Naive thymus-derived CD4-positive, alpha-beta T cell (primary cell): ENCODE results near the gene SSTR3. TPM values are rescaled to one million over a fixed set of nuclear protein-coding genes. Genes with fewer than 3 reads are reported as not detected.

Experiments used
- ATAC-seq: fragments of 150-1000 bp; cut with Tn5 transposase; 2 replicates; pipeline ENCODE4 v1.10.0; 2021; ENCODE audit warnings: mild to moderate bottlenecking, moderate library complexity
- CTCF ChIA-PET: fragments of 350-600 bp; sonication (Branson Sonifier 250); formaldehyde crosslinking; loops from one replicate; lab custom pipeline; 2021; ENCODE audit warnings: antibody characterized with exemption; lab: Charles Lee
- POLR2A ChIA-PET: fragments of 350-600 bp; sonication (Branson Sonifier 250); formaldehyde crosslinking; loops from one replicate; lab custom pipeline; 2021; ENCODE audit warnings: antibody characterized with exemption, inconsistent platforms; lab: Charles Lee
- DNase-seq, 9 donors: peaks; one replicate each; pipeline versions ENCODE4 v3.0.0 to v3.0.0-alpha.2; 2020 to 2022; ENCODE audit warnings: mixed read lengths in 1 of 9
- H3K27ac ChIP-seq: one replicate; pipeline ENCODE4 v1.7.0; 2013; ENCODE audit warnings: mild to moderate bottlenecking, low read depth, low read length, moderate library complexity
- H3K27me3 ChIP-seq, 2 donors: one replicate each; pipeline ENCODE4 v1.7.0; 2013; ENCODE audit warnings: low read length in 2 of 2, mild to moderate bottlenecking in 2 of 2, moderate library complexity in 2 of 2; ENCODE audit not compliant: control insufficient read depth in 2 of 2, insufficient read depth in 2 of 2
- H3K36me3 ChIP-seq, 3 experiments: 1 replicate in 2 of 3; 2 replicates in 1 of 3; pipeline ENCODE4 v1.7.0; 2013; ENCODE audit warnings: low read length in 3 of 3, mild to moderate bottlenecking in 3 of 3, moderate library complexity in 1 of 3; ENCODE audit not compliant: insufficient read depth in 3 of 3, control insufficient read depth in 2 of 3
- H3K4me1 ChIP-seq, 2 donors: one replicate each; pipeline ENCODE4 v1.7.0; 2013; ENCODE audit warnings: low read length in 2 of 2, mild to moderate bottlenecking in 2 of 2, moderate library complexity in 1 of 2; ENCODE audit not compliant: control insufficient read depth in 2 of 2, insufficient read depth in 2 of 2
- H3K4me3 ChIP-seq: 2 replicates; pipeline ENCODE4 v1.7.0; 2013; ENCODE audit warnings: mild to moderate bottlenecking, low read length
- H3K9me3 ChIP-seq, 3 experiments: 1 replicate in 2 of 3; 2 replicates in 1 of 3; pipeline ENCODE4 v1.7.0; 2013; ENCODE audit warnings: low read length in 3 of 3; ENCODE audit not compliant: control insufficient read depth in 2 of 3
- H3K27ac Mint-ChIP-seq, 9 donors: one replicate each; pipeline ENCODE4 v1.8.0; 2020 to 2022; ENCODE audit warnings: mixed read lengths in 9 of 9, mild to moderate bottlenecking in 8 of 9, moderate library complexity in 5 of 9, inconsistent platforms in 2 of 9
- H3K27me3 Mint-ChIP-seq, 5 donors: one replicate each; pipeline ENCODE4 v1.8.0; 2021 to 2022; ENCODE audit warnings: mixed read lengths in 5 of 5, mild to moderate bottlenecking in 1 of 5
- H3K36me3 Mint-ChIP-seq, 5 donors: one replicate each; pipeline ENCODE4 v1.8.0; 2020 to 2022; ENCODE audit warnings: mixed read lengths in 5 of 5, mild to moderate bottlenecking in 3 of 5, inconsistent platforms in 1 of 5
- H3K4me1 Mint-ChIP-seq, 7 donors: one replicate each; pipeline ENCODE4 v1.8.0; 2020 to 2022; ENCODE audit warnings: mixed read lengths in 7 of 7, mild to moderate bottlenecking in 3 of 7, inconsistent platforms in 1 of 7
- H3K4me3 Mint-ChIP-seq, 10 donors: one replicate each; pipeline ENCODE4 v1.8.0; 2020 to 2022; ENCODE audit warnings: mild to moderate bottlenecking in 10 of 10, mixed read lengths in 10 of 10, moderate library complexity in 6 of 10, inconsistent platforms in 2 of 10
- H3K9me3 Mint-ChIP-seq, 11 donors: one replicate each; pipeline ENCODE4 v1.8.0; 2020 to 2022; ENCODE audit warnings: mixed read lengths in 11 of 11, mild to moderate bottlenecking in 4 of 11, inconsistent platforms in 1 of 11, moderate library complexity in 1 of 11
- intact Hi-C, 2 donors: fragments of 100-400 bp; cut with micrococcal nuclease; formaldehyde crosslinking; loops; one replicate each; pipeline ENCODE4 v1.15.1; 2023
- polyA plus RNA-seq, 2 donors: library from polyadenylated mRNA; unstranded; fragments of 300-500 nt; fragmentation: Illumina TruSeq; gene quantifications; one replicate each; pipeline ENCODE4 v1.2.3, GENCODE V29; 2021
- total RNA-seq, 6 experiments: library from RNA in 5 of 6; stranded (reverse) in 5 of 6; gene quantifications; 1 replicate in 5 of 6; 2 replicates in 1 of 6; pipeline ENCODE4 v1.2.3 and lab custom pipeline; 2021 to 2026

Gene SSTR3
- total and polyA plus RNA-seq, 7 experiments from 2014 or later: 3.9 to 30.4 (median 6.4) TPM

DNA sequence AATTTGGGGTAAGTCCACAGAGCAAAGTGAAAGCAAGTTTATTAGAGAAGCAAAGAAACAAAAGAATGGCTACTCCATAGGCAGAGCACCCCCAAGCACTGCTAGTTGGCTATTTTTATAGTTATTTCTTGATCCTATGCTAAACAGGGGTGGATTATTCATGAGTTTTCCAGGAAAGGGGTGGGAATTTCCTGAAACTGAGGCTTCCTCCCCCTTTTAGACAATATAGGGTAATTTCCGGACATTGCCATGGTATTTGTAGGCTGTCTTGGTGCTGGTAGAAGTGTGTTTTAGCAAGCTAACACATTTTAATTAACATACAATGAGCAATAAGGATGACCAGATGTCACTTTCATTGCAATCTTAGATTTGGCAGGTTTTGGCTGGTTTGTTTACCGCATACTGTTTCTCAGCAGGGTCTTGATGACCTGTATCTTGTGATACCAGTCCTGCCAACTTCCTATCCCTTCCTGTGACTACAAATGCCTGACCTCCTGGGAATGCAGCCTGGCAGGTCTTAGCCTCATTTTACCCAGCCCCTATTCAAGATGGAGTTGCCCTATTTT lies 23.3 kb downstream of the SSTR3 start:
- no peaks in the 10 kb centered on the region for H3K36me3 ChIP-seq
- H3K27ac ChIP-seq: no peak overlapping the region
- Mint-ChIP-seq H3K9me3 (no peaks in the 10 kb centered on the region), H3K4me3 (peak overlapping the region in 1 of 10 donors; percentile 9), H3K27me3 (no peaks in the 10 kb centered on the region), H3K4me1 (peaks cover 28 to 63% (median 29%) of the 10 kb centered on the region in 7 donors), H3K27ac (peak overlapping the region in 1 of 9 donors; percentile 31), H3K36me3 (peaks cover 0 to 15% (median 4%) of the 10 kb centered on the region in 5 donors)
- no peak for ATAC-seq
- ChIA-PET CTCF (interaction anchor here (0.8 kb wide), 1 partner anchor 40 kb away, joined by 3 read pairs; no protein-coding TSS in a partner anchor), POLR2A (interaction anchor here (0.7 to 1.3 kb wide), 3 partner anchors 11 to 33 kb away, joined by 3 to 5 read pairs (median 4); no protein-coding TSS in a partner anchor)
- intact Hi-C loops: no loop called here
- peaks cover 25 to 65% of the 10 kb centered on the region in 2 donors for H3K4me1 ChIP-seq
- no peak overlapping the region for H3K4me3 ChIP-seq
- no peaks in the 10 kb centered on the region for H3K27me3 ChIP-seq
- DNase-seq: no peak
- H3K9me3 ChIP-seq: no peaks in the 10 kb centered on the region

- Histone ChIP-seq H3K36me3 (no peaks in the 10 kb centered on the region), H3K4me1 (peaks cover 16 to 65% of the 10 kb centered on the region in 2 donors), H3K4me3 (no peak within 1 kb of the TSS), H3K27me3 (no peaks in the 10 kb centered on the region), H3K9me3 (no peaks in the 10 kb centered on the region), H3K27ac (no peak within 1 kb of the TSS)
- no peaks in the 10 kb centered on the region for H3K9me3 Mint-ChIP-seq
- ChIA-PET CTCF (interaction anchor here (0.6 to 1.6 kb wide), 2 partner anchors 10 to 23 kb away, joined by 3 to 6 read pairs; no protein-coding TSS in a partner anchor), POLR2A (no interaction called here)
- intact Hi-C loops: no loop called here
- no peak within 1 kb of the TSS for H3K4me3 Mint-ChIP-seq
- H3K27ac Mint-ChIP-seq: peak within 1 kb of the TSS in 5 of 9 donors; percentile 10 to 92 (median 54)
- H3K27me3 Mint-ChIP-seq: no peaks in the 10 kb centered on the region
- peaks cover 19 to 59% (median 30%) of the 10 kb centered on the region in 7 donors for H3K4me1 Mint-ChIP-seq
- peaks cover 0 to 13% (median 4%) of the 10 kb centered on the region in 5 donors for H3K36me3 Mint-ChIP-seq
- ATAC-seq: no peak
- no peak for DNase-seq
These were observed 24.2 kb downstream of the SSTR3 start, which contains the start of gene C1QTNF6 for GRCh38 chr22:37187891-37188761. Gene C1QTNF6 (minus strand): TSS chr22:37188247. CDS start chr22:37188213, 34 bp downstream.

DNA sequence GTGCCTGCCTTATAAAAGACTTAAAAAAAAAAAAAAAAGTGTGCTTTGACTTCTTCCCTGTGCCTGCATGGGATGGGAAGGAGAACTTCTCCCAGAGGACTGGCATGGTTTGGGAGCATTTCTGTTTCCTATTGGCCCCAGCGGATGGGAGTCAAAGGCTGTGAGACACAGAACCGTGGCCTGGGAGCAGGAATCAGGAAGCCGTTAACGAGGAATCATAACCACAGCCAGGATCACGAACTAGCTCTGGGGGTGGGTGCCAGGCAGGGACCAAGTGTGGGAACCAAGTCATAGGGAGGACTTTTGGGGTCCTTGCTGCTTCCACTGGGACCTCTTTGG lies 24.8 kb downstream of the SSTR3 start:
- ChIA-PET CTCF (interaction anchor here (0.6 to 1.6 kb wide), 2 partner anchors 10 to 22 kb away, joined by 3 to 6 read pairs; no protein-coding TSS in a partner anchor), POLR2A (no interaction called here)
- no peak for DNase-seq
- no peaks in the 10 kb centered on the region for H3K27me3 ChIP-seq
- intact Hi-C loops: no loop called here
- H3K4me3 ChIP-seq: no peak overlapping the region
- H3K36me3 Mint-ChIP-seq: peaks cover 0 to 13% (median 4%) of the 10 kb centered on the region in 5 donors
- H3K4me3 Mint-ChIP-seq: no peak overlapping the region
- no peaks in the 10 kb centered on the region for H3K9me3 ChIP-seq
- peak overlapping the region in 3 of 9 donors; percentile 3 to 92 (median 88) for H3K27ac Mint-ChIP-seq
- no peaks in the 10 kb centered on the region for H3K9me3 Mint-ChIP-seq
- H3K36me3 ChIP-seq: no peaks in the 10 kb centered on the region
- no peak overlapping the region for H3K27ac ChIP-seq
- peaks cover 13 to 53% (median 28%) of the 10 kb centered on the region in 7 donors for H3K4me1 Mint-ChIP-seq
- peaks cover 14 to 63% of the 10 kb centered on the region in 2 donors for H3K4me1 ChIP-seq
- ATAC-seq: no peak
- H3K27me3 Mint-ChIP-seq: no peaks in the 10 kb centered on the region

DNA sequence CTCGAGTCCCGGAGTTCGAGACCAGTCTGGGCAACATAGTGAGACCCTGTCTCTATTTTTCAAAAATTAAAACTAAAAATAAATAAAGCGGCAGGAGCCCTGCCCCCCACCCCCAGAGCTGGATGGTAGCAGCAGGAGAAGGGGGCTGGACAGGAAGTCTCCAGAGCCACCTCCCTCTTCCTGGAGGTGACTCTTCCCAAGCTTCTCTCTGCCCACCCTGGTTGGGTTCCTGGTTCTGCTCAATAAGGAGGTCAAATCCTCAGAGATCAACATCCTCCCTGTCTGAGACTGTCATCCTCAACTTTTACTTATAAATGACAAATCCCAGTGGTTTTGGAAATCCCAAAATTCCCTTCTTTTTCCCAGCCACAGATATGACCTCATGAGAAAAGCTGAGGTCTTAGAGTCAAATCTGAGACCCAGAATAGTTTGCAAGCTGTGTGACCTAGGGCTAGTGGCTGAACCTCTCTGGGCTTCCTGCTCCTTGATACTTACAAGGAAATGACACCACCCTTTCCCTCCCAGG lies 25.2 kb downstream of the SSTR3 start:
- peak overlapping the region in 1 of 10 donors; percentile 80 for H3K4me3 Mint-ChIP-seq
- POLR2A ChIA-PET: no interaction called here
- no peaks in the 10 kb centered on the region for H3K9me3 ChIP-seq
- no peaks in the 10 kb centered on the region for H3K36me3 ChIP-seq
- no peaks in the 10 kb centered on the region for H3K9me3 Mint-ChIP-seq
- H3K4me3 ChIP-seq: peak overlapping the region; percentile 7
- peaks cover 11 to 51% (median 27%) of the 10 kb centered on the region in 7 donors for H3K4me1 Mint-ChIP-seq
- peaks cover 0 to 13% (median 4%) of the 10 kb centered on the region in 5 donors for H3K36me3 Mint-ChIP-seq
- peak overlapping the region in 4 of 9 donors; percentile 10 to 92 (median 76) for H3K27ac Mint-ChIP-seq
- no peaks in the 10 kb centered on the region for H3K27me3 ChIP-seq
- CTCF ChIA-PET: interaction anchor here (0.6 to 1.6 kb wide), 2 partner anchors 11 to 22 kb away, joined by 3 to 6 read pairs; no protein-coding TSS in a partner anchor
- H3K27me3 Mint-ChIP-seq: no peaks in the 10 kb centered on the region
- no peak overlapping the region for H3K27ac ChIP-seq
- peaks cover 14 to 63% of the 10 kb centered on the region in 2 donors for H3K4me1 ChIP-seq
- DNase-seq: no peak
- no peak for ATAC-seq
- intact Hi-C loops: loop anchor here in 1 of 2 donors (1.0 kb wide), 1 partner anchor 7 kb away; no protein-coding TSS in a partner anchor

DNA sequence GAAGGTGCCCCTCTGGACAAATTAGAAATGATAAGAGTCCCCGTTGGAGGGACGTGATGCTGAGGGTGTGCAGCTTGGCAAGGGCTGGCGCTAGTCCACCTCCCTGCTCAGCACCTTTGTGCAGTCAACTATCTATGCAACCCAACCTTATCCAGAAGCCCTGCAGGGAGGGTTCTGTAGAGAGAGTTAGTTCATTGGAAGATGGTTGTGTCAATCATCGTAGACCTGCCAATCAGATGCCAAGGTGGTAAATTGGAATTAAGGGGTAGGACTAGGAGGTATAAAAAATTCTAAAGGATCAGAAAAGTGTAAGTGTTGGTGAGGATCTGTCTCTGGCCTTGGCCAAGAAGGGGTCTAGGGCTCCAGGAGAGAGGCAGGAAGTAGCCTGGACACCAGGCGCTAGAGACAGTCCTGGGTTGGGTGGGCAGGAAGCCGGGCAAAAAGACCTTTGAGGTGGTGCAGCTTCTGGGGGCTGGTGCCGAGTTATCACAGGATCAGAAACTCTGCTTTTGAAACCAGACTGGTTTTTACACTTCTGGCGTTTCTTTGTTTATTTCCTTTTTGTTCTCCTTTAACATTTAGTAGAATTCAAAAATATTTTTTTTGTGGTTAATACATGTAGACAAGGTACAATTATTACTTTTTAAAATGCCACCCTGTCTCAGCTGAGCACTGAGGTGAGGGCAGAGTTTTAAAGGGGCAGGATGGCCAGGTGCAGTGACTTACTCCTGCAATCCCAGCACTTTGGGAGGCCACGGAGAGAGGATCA lies 25.9 kb downstream of the SSTR3 start:
- no peaks in the 10 kb centered on the region for H3K27me3 Mint-ChIP-seq
- intact Hi-C loops: loop anchor here in 1 of 2 donors (1.0 kb wide), 1 partner anchor 8 kb away; no protein-coding TSS in a partner anchor
- CTCF ChIA-PET: interaction anchor here (1.6 kb wide), 1 partner anchor 21 kb away, joined by 6 read pairs; no protein-coding TSS in a partner anchor
- Histone ChIP-seq H3K27ac (no peak overlapping the region), H3K4me1 (peaks cover 14 to 63% of the 10 kb centered on the region in 2 donors), H3K36me3 (no peaks in the 10 kb centered on the region), H3K27me3 (no peaks in the 10 kb centered on the region), H3K9me3 (no peaks in the 10 kb centered on the region), H3K4me3 (peak overlapping the region; percentile 7)
- peak overlapping the region; percentile 33 to 92 (median 71) for H3K27ac Mint-ChIP-seq
- POLR2A ChIA-PET: interaction anchor here (1.0 kb wide), 1 partner anchor 67 kb away, joined by 3 read pairs; no protein-coding TSS in a partner anchor
- H3K4me3 Mint-ChIP-seq: peak overlapping the region; percentile 39 to 82 (median 76)
- peaks cover 11 to 51% (median 27%) of the 10 kb centered on the region in 7 donors for H3K4me1 Mint-ChIP-seq
- DNase-seq (peak in 7 of 9 donors; percentile 52 to 79 (median 68)), ATAC-seq (peak; percentile 89)
- no peaks in the 10 kb centered on the region for H3K9me3 Mint-ChIP-seq
- H3K36me3 Mint-ChIP-seq: peaks cover 0 to 11% (median 6%) of the 10 kb centered on the region in 5 donors
